Fibroblast of lung (primary cell): ENCODE measurements around the gene SEMA5A. TPM values are rescaled to one million over a fixed set of nuclear protein-coding genes. Genes with fewer than 3 reads are reported as not detected.

Experiments used
- DNase-seq, 2 donors: peaks; one replicate each; pipeline versions ENCODE4 v3.0.0 to v3.0.0-alpha.2; 2010; ENCODE audit warnings: low read depth in 2 of 2
- H2AFZ ChIP-seq: 2 replicates; pipeline ENCODE4 v1.5.1; 2012; ENCODE audit warnings: low read length, control low read depth, inconsistent platforms
- H3K27ac ChIP-seq: 2 replicates; pipeline ENCODE4 v1.5.1; 2011; ENCODE audit warnings: low read length, control low read depth; ENCODE audit not compliant: insufficient read depth
- H3K27me3 ChIP-seq: 2 replicates; pipeline ENCODE4 v1.5.1; 2011; ENCODE audit warnings: mild to moderate bottlenecking, low read length; ENCODE audit not compliant: control insufficient read depth, insufficient read depth
- H3K36me3 ChIP-seq: 2 replicates; pipeline ENCODE4 v1.5.1; 2011; ENCODE audit warnings: low read length; ENCODE audit not compliant: control insufficient read depth, insufficient read depth
- H3K4me1 ChIP-seq: 2 replicates; pipeline ENCODE4 v1.5.1; 2011; ENCODE audit warnings: low read length; ENCODE audit not compliant: control insufficient read depth, insufficient read depth; ENCODE audit errors: extremely low read depth
- H3K4me2 ChIP-seq: 2 replicates; pipeline ENCODE4 v1.5.1; 2011; ENCODE audit warnings: low read length, control low read depth; ENCODE audit not compliant: insufficient read depth; ENCODE audit errors: extremely low read depth
- H3K4me3 ChIP-seq, 4 experiments: fragments of 200-600 bp in 1 of 4; sonication (generic) in 1 of 4; replicated peaks in 1 of 4; 2 replicates each; pipeline ENCODE4 v1.5.1; 2011 to 2016; ENCODE audit warnings: low read length in 4 of 4, low read depth in 3 of 4, mild to moderate bottlenecking in 3 of 4, control low read depth in 2 of 4, inconsistent platforms in 1 of 4, mixed read lengths in 1 of 4; ENCODE audit not compliant: insufficient read depth in 1 of 4; ENCODE audit errors: control extremely low read depth in 1 of 4
- H3K79me2 ChIP-seq: 2 replicates; pipeline ENCODE4 v1.5.1; 2012; ENCODE audit warnings: mild to moderate bottlenecking, low read length, inconsistent platforms; ENCODE audit not compliant: control insufficient read depth, insufficient read depth
- H3K9ac ChIP-seq: 2 replicates; pipeline ENCODE4 v1.5.1; 2011; ENCODE audit warnings: mild to moderate bottlenecking, low read length, control low read depth; ENCODE audit not compliant: insufficient read depth
- H3K9me3 ChIP-seq: 2 replicates; pipeline ENCODE4 v1.5.1; 2012; ENCODE audit warnings: low read depth, low read length; ENCODE audit not compliant: control insufficient read depth, insufficient read depth
- H4K20me1 ChIP-seq: 2 replicates; pipeline ENCODE4 v1.5.1; 2011; ENCODE audit warnings: low read length; ENCODE audit not compliant: control insufficient read depth, insufficient read depth; ENCODE audit errors: extremely low read depth
- CTCF ChIP-seq, 2 donors: IDR thresholded peaks in 1 of 2; conservative IDR thresholded peaks in 1 of 2; 1 replicate in 1 of 2; 2 replicates in 1 of 2; pipeline ENCODE4 v1.5.1; 2011 to 2012; ENCODE audit warnings: low read length in 2 of 2, control low read depth in 1 of 2, inconsistent platforms in 1 of 2, low read depth in 1 of 2, mild to moderate bottlenecking in 1 of 2
- EZH2 ChIP-seq: IDR thresholded peaks from 2 replicates; pipeline ENCODE4 v1.5.1; 2012; ENCODE audit warnings: low read length, control low read depth, mild to moderate bottlenecking; ENCODE audit errors: missing control alignments
- polyA plus RNA-seq, 2 donors: library from polyadenylated mRNA; depleted of rRNA in 1 of 2; stranded (reverse) in 1 of 2; unstranded in 1 of 2; fragments of >200 nt; gene quantifications; 2 replicates each; pipeline ENCODE4 v1.2.1, GENCODE V29; 2011 to 2012; ENCODE audit warnings: missing spikeins in 1 of 2
- total RNA-seq: library from RNA; depleted of rRNA; stranded (reverse); fragments of >200 nt; gene quantifications from 2 replicates; pipeline ENCODE4 v1.2.1, GENCODE V29; 2014

SEMA5A gene
- total and polyA plus RNA-seq, 2 donors (not counting 1 experiment from before 2014, with no cell fraction given) = 30.6 to 49.0 TPM

- no peak for DNase-seq
- no peak for TF ChIP-seq CTCF (conservative IDR thresholded peaks at IDR 0.05 in 1 of 2, IDR thresholded peaks at IDR 0.05 in 1 of 2; ENCODE audit: low read depth in 1 of 2, low read length in 2 of 2)
- TF ChIP-seq EZH2 = no peak
These were observed 530.0 kb downstream of the SEMA5A start for GRCh38 chr5:9015937-9016270.

GRCh38 chr5:9015260-9015936 lies 530.5 kb downstream of the SEMA5A start:
- peak; percentile 26 to 81 for DNase-seq
- no peak overlapping the region for H3K9ac ChIP-seq
- H4K20me1 ChIP-seq = no peaks in the 10 kb centered on the region
- TF ChIP-seq CTCF (conservative IDR thresholded peaks at IDR 0.05 in 1 of 2, IDR thresholded peaks at IDR 0.05 in 1 of 2; ENCODE audit: low read depth in 1 of 2, low read length in 2 of 2) (no peak), EZH2 (no peak)
- no peak overlapping the region for H3K4me2 ChIP-seq
- H3K4me1 ChIP-seq = peaks cover 19% of the 10 kb centered on the region
- no peaks in the 10 kb centered on the region for H3K36me3 ChIP-seq
- H3K27ac ChIP-seq = peak overlapping the region; percentile 64
- H2AFZ ChIP-seq = no peak overlapping the region
- H3K79me2 ChIP-seq = no peaks in the 10 kb centered on the region
- no peak overlapping the region for H3K4me3 ChIP-seq
- H3K27me3 ChIP-seq = no peaks in the 10 kb centered on the region
- no peaks in the 10 kb centered on the region for H3K9me3 ChIP-seq

More at GRCh38 chr5:9015937-9016270, 530.0 kb downstream of the SEMA5A start:
- H3K4me2 ChIP-seq = peak overlapping the region; percentile 26
- H3K4me1 ChIP-seq = peaks cover 19% of the 10 kb centered on the region
- no peaks in the 10 kb centered on the region for H4K20me1 ChIP-seq
- H3K9ac ChIP-seq = no peak overlapping the region
- no peak overlapping the region for H3K4me3 ChIP-seq
- H3K36me3 ChIP-seq = no peaks in the 10 kb centered on the region
- no peaks in the 10 kb centered on the region for H3K27me3 ChIP-seq
- peak overlapping the region; percentile 61 for H3K27ac ChIP-seq
- H2AFZ ChIP-seq = peak overlapping the region; percentile 19
- no peaks in the 10 kb centered on the region for H3K9me3 ChIP-seq
- H3K79me2 ChIP-seq = no peaks in the 10 kb centered on the region

DNA sequence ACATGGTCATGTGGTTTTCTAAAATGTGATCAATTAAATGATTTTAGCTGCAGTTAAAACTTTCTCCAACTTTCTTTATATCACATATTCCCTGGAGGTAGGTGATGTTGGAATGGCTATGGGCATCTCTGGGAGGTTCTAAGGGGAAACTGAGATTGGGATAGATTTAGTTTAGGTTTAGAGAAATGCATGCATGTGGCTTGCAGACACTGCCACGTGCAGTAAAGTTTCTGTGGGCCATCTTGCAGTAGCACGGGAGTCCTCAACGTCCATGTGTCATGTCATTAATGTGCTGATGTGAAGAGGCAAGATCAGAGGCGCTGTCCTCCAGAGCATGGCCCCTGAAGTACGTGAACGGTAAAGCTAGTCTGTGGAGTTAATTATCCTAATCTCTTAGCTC lies 532.7 kb downstream of the SEMA5A start:
- TF ChIP-seq EZH2 (no peak), CTCF (conservative IDR thresholded peaks at IDR 0.05 in 1 of 2, IDR thresholded peaks at IDR 0.05 in 1 of 2; ENCODE audit: low read depth in 1 of 2, low read length in 2 of 2) (no peak)
- no peak overlapping the region for H3K4me3 ChIP-seq
- no peak for DNase-seq
- H3K4me1 ChIP-seq = peaks cover 21% of the 10 kb centered on the region
- H3K27me3 ChIP-seq = no peaks in the 10 kb centered on the region
- H4K20me1 ChIP-seq = no peaks in the 10 kb centered on the region
- H3K9me3 ChIP-seq = no peaks in the 10 kb centered on the region
- no peak overlapping the region for H2AFZ ChIP-seq
- no peak overlapping the region for H3K9ac ChIP-seq
- H3K27ac ChIP-seq = peak overlapping the region; percentile 57
- H3K36me3 ChIP-seq = no peaks in the 10 kb centered on the region
- H3K4me2 ChIP-seq = no peak overlapping the region
- H3K79me2 ChIP-seq = no peaks in the 10 kb centered on the region
